ENCODE results near the gene PSME1. TPM values are rescaled to one million over a fixed set of nuclear protein-coding genes. Genes with fewer than 3 reads are reported as not detected.

The PSME1 gene
- total RNA-seq, 1 donor: 111 TPM

- Histone ChIP-seq H3K4me2 (ENCODE audit: insufficient read depth, low read length) (no peak overlapping the region), H3K9me3 (ENCODE audit: low read depth, low read length) (no peaks in the 10 kb centered on the region)
- no peak for DNase-seq (ENCODE audit: insufficient read length, low spot score, missing footprints)
Measured at GRCh38 chr14:24092110-24092504, 43.9 kb upstream of the PSME1 start.

GRCh38 chr14:24092505-24093206, 43.3 kb upstream of the PSME1 start:
- Histone ChIP-seq H3K4me1 (ENCODE audit: insufficient read depth, low read length) (peaks cover 10% of the 10 kb centered on the region), H4K20me1 (ENCODE audit: insufficient read depth, low read length) (no peaks in the 10 kb centered on the region), H3K79me2 (ENCODE audit: insufficient read depth, low read length) (peaks cover 10% of the 10 kb centered on the region), H2AFZ (ENCODE audit: low read length) (no peak overlapping the region), H3K4me3 (ENCODE audit: insufficient read depth, low read length) (no peak overlapping the region), H3K9me3 (ENCODE audit: low read depth, low read length) (no peaks in the 10 kb centered on the region), H3K27ac (ENCODE audit: low read depth, low read length) (no peak overlapping the region), H3K4me2 (ENCODE audit: insufficient read depth, low read length) (no peak overlapping the region), H3K27me3 (ENCODE audit: insufficient read depth, low read length) (no peaks in the 10 kb centered on the region), H3K36me3 (ENCODE audit: insufficient read depth, low read length) (no peaks in the 10 kb centered on the region)
- DNase-seq (ENCODE audit: insufficient read length, low spot score, missing footprints): peak; percentile 30
- TF ChIP-seq CTCF (IDR thresholded peaks at IDR 0.05; ENCODE audit: extremely low read depth, low read depth, low read length): no peak

More at GRCh38 chr14:24092110-24092504, 43.9 kb upstream of the PSME1 start:
- Histone ChIP-seq H3K4me1 (ENCODE audit: insufficient read depth, low read length) (peaks cover 10% of the 10 kb centered on the region), H2AFZ (ENCODE audit: low read length) (no peak overlapping the region), H3K27me3 (ENCODE audit: insufficient read depth, low read length) (no peaks in the 10 kb centered on the region), H3K4me3 (ENCODE audit: insufficient read depth, low read length) (no peak overlapping the region), H3K36me3 (ENCODE audit: insufficient read depth, low read length) (no peaks in the 10 kb centered on the region), H4K20me1 (ENCODE audit: insufficient read depth, low read length) (no peaks in the 10 kb centered on the region), H3K27ac (ENCODE audit: low read depth, low read length) (no peak overlapping the region), H3K79me2 (ENCODE audit: insufficient read depth, low read length) (peaks cover 10% of the 10 kb centered on the region)
- TF ChIP-seq CTCF (IDR thresholded peaks at IDR 0.05; ENCODE audit: extremely low read depth, low read depth, low read length): no peak

GRCh38 chr14:24093207-24093900, 42.6 kb upstream of the PSME1 start:
- Histone ChIP-seq H3K4me1 (ENCODE audit: insufficient read depth, low read length) (peaks cover 10% of the 10 kb centered on the region), H3K27me3 (ENCODE audit: insufficient read depth, low read length) (no peaks in the 10 kb centered on the region), H3K4me2 (ENCODE audit: insufficient read depth, low read length) (peak overlapping the region; percentile 89), H3K9me3 (ENCODE audit: low read depth, low read length) (no peaks in the 10 kb centered on the region), H3K79me2 (ENCODE audit: insufficient read depth, low read length) (peaks cover 10% of the 10 kb centered on the region), H2AFZ (ENCODE audit: low read length) (peak overlapping the region; percentile 91), H3K27ac (ENCODE audit: low read depth, low read length) (no peak overlapping the region), H4K20me1 (ENCODE audit: insufficient read depth, low read length) (no peaks in the 10 kb centered on the region), H3K4me3 (ENCODE audit: insufficient read depth, low read length) (peak overlapping the region; percentile 92), H3K36me3 (ENCODE audit: insufficient read depth, low read length) (peaks cover under 1% of the 10 kb centered on the region)
- TF ChIP-seq CTCF (IDR thresholded peaks at IDR 0.05; ENCODE audit: extremely low read depth, low read depth, low read length): no peak
- peak; percentile 36 for DNase-seq (ENCODE audit: insufficient read length, low spot score, missing footprints)
